NCI-H2029 treated with DMSO at 0.1 percent for 48 hours (cell line): ENCODE data around the gene TXNRD1.
"Not testable (repeated sequence)": the region's sequence is repeated elsewhere in the genome, so short reads cannot be mapped to it uniquely, and the experiment has no call there.

Experiments used
- DNase-seq: peaks from one replicate; lab custom pipeline; 2025; lab: John Stamatoyannopoulos, UW

The TXNRD1 gene

GRCh38 chr12:104237930-104238329 is 22.4 kb downstream of the TXNRD1 start:
- no peak for DNase-seq

- DNase-seq: no peak
Observed at GRCh38 chr12:104242546-104243206, 27.1 kb downstream of the TXNRD1 start.

GRCh38 chr12:104243551-104243950 is 28.0 kb downstream of the TXNRD1 start:
- peak; percentile 52 for DNase-seq

GRCh38 chr12:104243971-104244370 is 28.4 kb downstream of the TXNRD1 start:
- peak; percentile 52 for DNase-seq

GRCh38 chr12:104247698-104248097 is 32.1 kb downstream of the TXNRD1 start:
- no peak for DNase-seq

GRCh38 chr12:104248444-104248843 is 32.9 kb downstream of the TXNRD1 start:
- DNase-seq: no peak

- DNase-seq: no peak
Observed at GRCh38 chr12:104249017-104249416, 33.4 kb downstream of the TXNRD1 start.

- no peak for DNase-seq
Observed at GRCh38 chr12:104249898-104250297, 34.3 kb downstream of the TXNRD1 start.

- DNase-seq: no peak
Observed at GRCh38 chr12:104250366-104251125, 35.0 kb downstream of the TXNRD1 start.

- no peak for DNase-seq
Observed at GRCh38 chr12:104257913-104258472, 42.4 kb downstream of the TXNRD1 start.

- no peak for DNase-seq
Observed at GRCh38 chr12:104258476-104259067, 43.0 kb downstream of the TXNRD1 start.

- DNase-seq: no peak
Observed at GRCh38 chr12:104263026-104263425, 47.4 kb downstream of the TXNRD1 start.

GRCh38 chr12:104263580-104264358 is 48.2 kb downstream of the TXNRD1 start:
- DNase-seq: no peak

GRCh38 chr12:104265436-104265835 is 49.9 kb downstream of the TXNRD1 start:
- DNase-seq: not testable (repeated sequence)

GRCh38 chr12:104272938-104273337 is 57.4 kb downstream of the TXNRD1 start:
- no peak for DNase-seq

- no peak for DNase-seq
Observed at GRCh38 chr12:104273503-104273902, 57.9 kb downstream of the TXNRD1 start.

- no peak for DNase-seq
Observed at GRCh38 chr12:104274811-104275210, 59.2 kb downstream of the TXNRD1 start.

GRCh38 chr12:104275689-104276088 is 60.1 kb downstream of the TXNRD1 start:
- DNase-seq: no peak

- peak; percentile 98 for DNase-seq
Observed at GRCh38 chr12:104276273-104277131, 60.9 kb downstream of the TXNRD1 start.

GRCh38 chr12:104279164-104279563 is 63.6 kb downstream of the TXNRD1 start:
- no peak for DNase-seq

- no peak for DNase-seq
Observed at GRCh38 chr12:104280111-104280510, 64.5 kb downstream of the TXNRD1 start.
